Suppressor macrophage treated with lipopolysaccharide for 1 hour (primary cell): ENCODE measurements around the gene RASAL2.
"Not testable (repeated sequence)": the region's sequence is repeated elsewhere in the genome, so short reads cannot be mapped to it uniquely, and the experiment has no call there.

Source experiments
- DNase-seq, 3 donors: peaks; one replicate each; pipeline ENCODE4 v3.0.0-alpha.2; 2020 to 2022

The RASAL2 gene

DNA sequence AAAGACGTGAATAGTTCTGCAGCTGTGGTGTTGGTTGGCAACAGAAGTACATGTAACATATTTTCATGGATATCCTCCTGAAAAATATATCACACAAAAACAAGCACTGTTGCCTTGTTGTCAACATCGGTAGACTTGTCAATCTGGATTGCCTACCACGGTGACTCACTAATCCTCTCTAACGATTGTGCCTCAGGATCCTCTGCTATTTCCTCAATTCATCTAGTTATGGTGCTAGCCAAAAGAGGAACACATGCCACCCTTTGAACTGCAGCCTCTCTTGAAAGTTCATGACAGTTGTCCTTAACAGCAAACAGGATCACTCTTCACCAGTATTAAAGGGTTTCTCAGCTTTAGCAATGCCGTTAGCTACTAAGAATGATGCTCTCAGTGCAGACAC, 25.7 kb downstream of the RASAL2 start:
- DNase-seq = peak; percentile 77 to 88 (median 86)

DNA sequence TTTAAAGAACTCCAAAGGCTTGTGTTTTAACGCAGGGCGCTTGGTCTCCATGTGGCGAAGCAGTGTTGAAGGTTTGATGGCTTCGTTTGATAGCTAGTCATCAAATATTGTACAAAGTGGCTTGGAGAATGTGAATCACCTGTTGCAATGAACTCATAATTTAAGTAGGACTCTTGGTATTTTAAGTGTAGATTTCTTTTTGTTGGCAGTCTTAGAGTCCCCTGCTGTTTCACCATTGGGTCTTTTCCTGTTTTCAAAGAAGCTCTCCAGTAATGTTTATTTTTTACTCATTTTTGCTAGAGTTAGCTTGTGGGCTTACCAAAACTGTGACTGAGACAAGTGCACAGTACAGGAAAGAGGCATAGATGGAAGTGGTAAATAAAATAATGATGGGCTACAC, 26.2 kb downstream of the RASAL2 start:
- no peak for DNase-seq

DNA sequence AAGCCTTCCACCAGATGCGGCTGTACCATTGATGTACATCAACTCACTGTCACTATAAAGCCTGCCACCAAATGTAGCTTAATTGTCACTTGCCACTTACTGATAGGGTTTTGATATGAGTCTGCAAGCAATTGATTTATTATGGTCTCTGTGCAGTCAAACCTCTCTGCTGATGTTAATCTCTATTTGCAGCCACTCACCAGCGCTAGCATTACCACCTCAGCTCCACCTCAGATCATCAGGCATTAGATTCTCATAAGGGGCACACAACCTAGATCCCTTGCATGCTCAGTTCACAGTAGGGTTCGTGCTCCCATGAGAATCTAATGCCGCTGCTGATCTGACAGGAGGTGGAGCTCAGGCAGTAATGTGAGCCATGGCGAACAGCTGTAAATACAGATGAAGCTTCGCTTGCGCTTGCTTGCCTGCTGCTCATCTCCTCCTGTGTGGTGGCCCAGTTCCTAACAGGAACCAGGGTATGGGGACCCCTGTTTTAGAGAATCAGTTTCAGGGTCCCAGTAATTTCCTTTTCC, 26.7 kb downstream of the RASAL2 start:
- DNase-seq = not testable (repeated sequence)

DNA sequence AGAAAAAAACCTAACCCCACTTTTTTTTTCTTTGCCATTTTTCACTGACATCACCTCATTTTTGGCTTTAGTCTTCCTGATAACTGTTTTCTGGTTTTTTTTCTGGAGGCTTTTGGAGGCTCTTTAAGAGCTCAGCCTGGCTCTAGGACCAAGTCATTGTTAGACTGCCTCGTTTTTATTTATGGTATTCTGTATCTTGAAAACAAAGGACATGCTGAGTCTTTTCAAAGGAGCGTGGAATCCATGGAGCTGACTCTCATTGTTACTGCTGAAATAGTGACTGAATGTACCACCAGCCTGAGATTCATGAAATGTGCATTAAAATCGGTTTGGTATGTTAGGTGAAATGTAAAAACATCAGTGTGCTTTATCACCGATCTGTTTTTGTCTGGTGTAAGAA, 28.0 kb downstream of the RASAL2 start:
- no peak for DNase-seq

DNA sequence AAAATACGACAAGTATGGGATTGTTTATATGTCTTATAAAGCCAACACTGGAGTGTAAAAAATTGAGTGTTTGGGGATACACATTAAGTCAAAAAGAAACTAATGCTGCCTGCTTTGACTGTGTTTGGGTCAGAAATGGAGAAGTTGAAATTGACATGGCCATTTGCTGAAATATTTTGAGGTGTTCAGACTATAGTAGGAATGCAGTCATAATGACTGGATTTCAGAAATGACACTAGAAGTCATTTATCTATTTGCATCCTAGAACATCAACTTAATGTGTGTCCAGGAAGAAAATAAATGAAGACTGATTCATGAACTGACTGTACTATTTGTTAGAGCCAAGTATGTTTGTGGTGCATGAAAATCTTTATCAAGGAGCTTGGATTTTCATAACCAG, 28.4 kb downstream of the RASAL2 start:
- peak in 2 of 3 donors; percentile 56 to 76 for DNase-seq

DNA sequence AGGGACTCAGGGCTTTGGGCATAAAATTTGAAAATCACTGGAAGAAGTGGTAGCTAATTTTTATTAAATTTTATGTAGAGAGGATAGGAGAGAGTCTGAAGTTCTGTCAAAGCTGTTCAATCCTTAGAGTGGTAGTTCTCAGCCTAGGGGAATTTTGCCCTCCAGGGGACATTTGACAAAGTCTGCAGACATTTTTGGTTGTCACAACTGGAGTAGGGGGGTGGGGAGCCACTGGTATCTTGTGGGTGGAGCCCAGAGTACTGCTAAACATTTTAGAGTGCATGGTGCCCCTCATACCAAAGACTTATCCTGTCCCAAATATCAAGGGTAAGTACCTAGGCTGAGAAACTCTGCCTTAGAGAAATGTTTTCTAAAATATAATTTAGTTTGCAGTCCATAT, 30.2 kb downstream of the RASAL2 start:
- DNase-seq = no peak

DNA sequence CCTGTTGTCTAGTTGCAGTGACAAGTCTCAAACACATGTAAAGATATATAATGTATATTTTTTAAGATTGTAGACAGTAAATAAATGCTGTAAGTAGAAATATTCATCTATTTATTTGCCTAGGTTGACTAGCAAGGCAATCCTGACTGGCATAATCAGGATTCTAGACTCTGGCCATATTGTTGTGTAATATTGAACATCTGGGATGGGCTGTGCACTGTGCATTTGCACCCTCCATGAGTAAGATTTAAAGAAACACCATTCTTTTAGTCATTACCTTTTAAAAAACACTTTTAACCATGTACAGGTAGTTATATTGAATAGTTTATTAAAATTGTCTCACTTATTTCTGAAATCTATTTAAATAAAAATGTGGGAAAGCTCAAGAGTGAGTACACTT, 32.4 kb downstream of the RASAL2 start:
- DNase-seq = no peak

DNA sequence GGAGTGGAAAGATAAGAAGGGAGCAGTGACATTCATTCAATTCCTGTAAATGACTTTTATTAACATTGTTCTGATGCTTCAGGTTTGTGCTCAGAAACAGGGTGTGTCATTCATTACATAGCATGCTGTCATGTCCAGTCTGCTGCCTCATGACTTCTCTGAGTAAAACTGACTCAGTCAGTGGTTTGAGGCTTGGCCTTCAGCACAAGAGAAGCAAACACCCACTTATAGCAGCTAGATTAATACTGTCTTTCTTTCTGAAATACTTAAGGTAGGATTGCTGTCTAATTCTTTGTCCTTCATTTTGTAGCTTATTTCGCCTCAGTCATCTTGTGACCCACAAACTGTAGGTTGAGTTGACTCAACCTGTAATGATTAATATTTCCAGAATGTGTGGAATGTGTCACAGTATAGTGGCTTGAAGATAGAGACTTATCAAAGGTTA, 32.9 kb downstream of the RASAL2 start:
- DNase-seq = peak; percentile 85 to 97 (median 93)

DNA sequence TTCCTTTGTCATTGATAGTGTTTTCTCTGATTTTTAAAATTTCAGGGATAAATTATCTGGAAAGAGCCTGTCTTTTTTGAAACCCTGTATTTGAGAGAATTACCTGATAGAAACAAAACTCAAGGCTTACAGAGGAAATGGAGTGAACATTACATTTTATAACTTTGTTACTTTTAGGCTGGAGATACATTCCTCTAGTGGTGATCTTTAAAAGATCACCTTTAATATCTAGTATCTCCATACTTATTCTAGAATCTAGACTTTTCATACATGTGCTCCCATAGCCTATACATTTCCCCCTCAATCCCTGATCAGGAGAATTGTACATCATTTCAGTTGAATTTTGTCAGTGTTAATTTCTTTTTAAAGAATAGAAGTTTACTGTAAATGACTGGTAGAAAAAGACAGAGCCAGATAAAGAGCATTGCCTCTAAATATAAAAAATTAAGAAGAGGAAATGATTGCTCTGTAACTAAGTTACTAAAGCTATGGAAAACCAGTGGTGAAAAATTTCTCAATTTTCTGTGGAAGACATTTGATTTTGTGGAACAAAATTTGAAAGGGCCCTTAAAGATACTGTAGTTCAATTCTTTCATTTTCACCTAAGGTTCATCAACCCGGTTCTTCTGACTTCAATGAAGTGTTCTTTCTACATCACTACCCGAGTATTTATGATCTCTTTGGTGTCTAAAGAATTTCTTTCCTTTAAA, 33.7 kb downstream of the RASAL2 start:
- peak in 2 of 3 donors; percentile 28 to 42 for DNase-seq

DNA sequence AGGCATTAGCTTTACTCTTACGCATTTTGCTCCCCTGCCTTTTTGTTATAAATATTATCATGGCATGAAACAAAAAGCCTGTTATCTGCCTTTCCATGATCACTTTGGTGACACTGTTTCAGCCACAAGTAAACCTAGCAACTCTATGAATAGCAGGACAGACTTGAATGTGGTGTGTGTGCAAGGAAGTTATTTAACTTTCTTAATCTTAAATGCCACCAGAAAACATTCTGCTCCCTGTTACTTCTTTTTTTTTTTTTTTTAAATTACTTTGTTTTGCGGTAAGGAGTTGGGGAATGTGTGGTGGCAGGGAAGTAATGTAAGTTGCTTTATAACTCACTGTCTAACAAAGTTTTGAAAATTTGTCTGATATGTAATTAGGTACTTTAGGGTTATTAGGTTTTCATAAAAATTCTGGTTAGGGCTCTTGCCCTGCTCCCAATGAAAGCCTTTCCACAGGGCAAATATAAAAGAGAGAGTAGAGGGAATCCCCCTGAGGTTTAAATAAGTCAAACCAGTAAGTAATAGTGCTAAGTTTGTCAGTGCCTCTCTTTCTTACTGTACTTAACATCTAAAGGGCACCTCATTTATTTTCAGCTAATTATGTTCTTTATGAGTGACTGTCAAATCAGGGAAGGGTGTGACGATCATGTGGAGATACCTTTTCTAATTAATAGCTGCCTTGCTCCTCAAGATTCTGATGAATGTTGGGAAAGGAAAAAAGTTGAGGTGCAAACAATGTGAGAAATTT, 39.5 kb downstream of the RASAL2 start:
- no peak for DNase-seq

DNA sequence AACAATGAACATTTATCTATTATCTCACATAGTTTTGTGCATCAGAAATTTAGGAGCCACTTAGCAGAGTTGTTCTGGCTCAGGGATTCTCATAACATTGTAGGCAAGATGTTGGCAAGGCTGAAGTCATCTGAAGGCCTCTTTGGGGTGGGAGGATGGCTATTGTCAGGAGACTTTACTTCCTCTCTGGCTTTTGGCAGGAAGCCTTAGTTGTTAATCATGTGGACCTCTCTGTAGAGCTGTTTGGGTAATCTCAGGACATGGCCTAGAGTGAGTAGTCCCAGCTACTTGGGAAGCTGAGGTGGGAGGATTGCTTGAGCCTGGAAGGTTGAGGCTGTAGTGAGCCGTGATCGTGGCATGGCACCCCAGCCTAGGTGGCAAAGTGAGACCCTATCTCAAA, 40.2 kb downstream of the RASAL2 start:
- peak; percentile 89 to 96 (median 91) for DNase-seq

DNA sequence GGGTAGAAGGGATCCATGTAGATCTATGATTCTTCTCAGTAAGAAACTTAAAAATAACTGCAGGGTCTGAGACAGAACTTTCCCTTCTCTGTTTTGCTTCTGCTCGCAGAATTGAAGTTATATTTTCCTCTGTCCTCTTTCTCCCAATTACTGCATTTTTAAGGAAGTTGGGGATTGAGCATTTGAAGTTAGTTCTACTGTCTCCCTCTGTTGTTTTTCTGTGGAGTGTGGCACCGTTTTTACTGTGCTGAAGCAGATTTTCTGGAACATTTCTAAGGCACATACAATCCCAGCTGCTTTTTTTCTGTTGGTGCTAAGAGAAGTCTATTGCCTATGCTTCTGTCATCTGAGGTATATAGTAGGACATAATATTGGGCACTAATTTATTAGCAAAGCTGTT, 43.3 kb downstream of the RASAL2 start:
- peak; percentile 29 to 68 (median 64) for DNase-seq

DNA sequence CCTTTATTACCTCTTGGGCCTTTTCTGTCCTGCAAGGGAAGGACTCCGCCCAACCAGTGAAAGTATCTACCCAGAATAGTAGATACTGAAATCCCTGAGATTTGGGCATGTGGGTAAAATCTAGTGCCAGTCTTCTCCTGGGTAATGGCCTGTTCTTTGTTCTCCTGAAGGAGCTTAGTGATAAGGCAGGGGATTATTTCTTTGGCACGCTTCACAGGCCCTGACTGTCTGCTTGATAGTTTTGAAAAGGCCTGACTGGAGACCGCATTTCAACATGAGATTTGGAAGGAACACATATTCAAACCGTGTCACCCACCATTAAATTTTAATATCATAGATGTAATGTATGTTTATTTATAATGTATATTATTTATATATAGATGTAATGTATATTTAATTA, 48.9 kb downstream of the RASAL2 start:
- DNase-seq = no peak

DNA sequence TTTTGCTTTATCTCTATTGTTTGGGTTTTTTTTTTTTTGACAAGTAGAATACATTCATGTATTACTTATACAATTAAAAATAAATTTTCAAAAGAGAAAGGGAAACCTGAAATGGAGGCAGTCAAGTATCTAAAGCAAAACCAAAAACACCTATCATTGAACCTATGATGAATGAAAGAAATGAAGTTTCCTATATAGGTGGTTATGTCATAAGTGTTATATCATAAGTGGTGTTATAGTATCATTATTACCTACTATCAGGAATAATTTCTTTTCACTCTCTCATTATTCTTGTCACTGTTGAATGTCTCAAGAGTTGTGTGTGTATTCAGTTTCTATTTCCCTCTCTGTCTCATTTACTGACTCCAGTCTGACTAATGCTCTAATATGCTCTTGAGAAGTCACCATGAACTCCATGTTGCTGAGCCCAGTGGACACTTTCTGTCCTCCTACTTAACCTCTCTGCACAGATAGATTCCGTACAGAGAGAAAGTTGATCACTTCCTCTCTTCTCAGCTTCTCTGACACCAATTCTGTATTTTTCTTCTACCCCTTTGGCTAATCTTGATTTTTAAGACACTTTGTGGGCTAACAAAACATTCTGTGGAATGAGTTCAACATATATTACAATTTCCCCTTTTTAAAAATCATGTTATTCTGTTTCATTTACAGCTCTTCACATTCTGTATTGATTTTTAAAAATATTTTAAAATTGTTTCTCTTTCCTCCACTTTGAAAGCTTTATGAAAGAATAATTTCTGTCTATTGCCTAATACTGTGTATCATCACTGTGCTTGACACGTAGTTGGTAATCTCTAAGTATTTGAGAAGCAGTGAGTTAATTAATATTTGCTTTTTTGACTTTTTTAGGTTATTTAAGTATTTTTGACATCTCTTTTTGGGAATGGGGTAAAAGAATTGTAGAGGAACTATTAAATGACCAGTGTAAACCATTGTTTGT, 50.1 kb downstream of the RASAL2 start:
- peak; percentile 73 to 96 (median 87) for DNase-seq

DNA sequence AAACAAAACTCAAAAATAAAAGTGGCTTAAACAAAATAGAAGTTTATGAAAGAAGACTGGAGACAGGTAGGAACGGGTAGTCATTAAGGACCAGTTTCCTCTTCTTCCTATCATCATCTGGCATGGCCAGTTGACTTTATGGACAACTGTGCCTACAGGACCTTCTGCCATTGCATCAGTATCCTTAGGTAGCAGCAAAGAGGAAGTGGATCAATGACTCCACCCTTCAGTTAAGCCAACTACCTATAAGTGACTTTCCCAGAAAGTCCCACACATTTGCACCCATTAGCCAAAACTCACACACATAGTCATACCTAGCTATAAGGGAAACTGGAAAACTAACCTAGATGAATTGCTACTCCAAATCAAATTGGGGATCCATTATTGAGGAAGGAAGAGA, 51.7 kb downstream of the RASAL2 start:
- DNase-seq = no peak

DNA sequence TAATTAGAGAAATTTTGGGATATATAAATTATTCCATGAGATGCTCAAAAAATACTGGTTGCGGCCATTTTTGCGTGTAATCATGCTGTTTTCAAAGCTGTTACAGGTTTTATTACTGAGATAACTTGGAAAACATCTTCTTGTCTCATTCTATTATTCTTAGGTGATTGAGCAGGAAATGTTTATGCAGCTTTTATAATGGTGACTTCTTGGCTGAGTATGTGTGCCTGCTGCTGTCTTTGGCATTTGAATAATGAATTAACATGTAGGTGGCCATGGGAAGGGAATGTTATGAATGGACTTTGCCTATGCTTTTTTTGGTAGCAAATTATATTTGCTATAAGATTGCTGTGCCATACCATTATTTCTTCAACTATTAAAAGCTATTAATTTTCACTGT, 52.5 kb downstream of the RASAL2 start:
- DNase-seq = no peak

DNA sequence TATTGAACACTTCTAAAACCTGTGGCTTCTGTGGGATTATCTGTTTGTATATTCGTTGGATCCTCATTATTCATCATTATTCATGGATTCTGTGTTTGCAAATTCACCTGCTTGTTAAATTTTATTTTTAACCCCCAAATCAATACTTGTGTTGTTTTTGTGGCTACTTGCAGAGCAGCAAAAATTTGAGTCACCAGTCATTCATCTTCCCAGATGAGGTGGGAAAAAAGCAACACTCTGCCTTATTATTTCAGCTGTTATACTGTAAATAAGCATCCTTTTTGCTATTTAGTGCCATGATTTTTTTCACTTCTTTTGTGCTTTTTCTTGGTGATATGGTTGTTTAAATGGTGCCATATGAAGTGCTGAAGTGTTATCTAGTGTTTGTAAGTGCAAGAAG, 56.7 kb downstream of the RASAL2 start:
- no peak for DNase-seq

DNA sequence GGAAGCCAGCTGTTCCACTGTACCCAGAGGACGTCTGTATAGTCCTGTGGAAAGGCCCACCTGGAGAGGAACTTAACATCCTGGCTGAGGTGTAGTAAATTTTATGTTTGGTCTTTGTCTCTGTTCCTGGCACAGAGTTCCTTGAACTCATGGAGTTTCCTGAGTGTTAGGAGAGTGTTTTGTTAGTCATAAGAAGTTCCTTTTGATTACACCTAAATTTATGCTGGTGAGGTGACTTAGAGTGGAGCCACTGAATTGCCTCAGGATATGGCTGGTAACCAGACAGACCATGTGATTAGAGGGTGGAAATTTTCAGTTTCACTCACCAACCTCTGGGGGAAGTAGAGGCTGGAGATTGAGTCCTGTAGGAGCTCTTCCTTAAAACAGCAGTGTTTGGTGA, 57.9 kb downstream of the RASAL2 start:
- DNase-seq = peak; percentile 47 to 58 (median 49)

DNA sequence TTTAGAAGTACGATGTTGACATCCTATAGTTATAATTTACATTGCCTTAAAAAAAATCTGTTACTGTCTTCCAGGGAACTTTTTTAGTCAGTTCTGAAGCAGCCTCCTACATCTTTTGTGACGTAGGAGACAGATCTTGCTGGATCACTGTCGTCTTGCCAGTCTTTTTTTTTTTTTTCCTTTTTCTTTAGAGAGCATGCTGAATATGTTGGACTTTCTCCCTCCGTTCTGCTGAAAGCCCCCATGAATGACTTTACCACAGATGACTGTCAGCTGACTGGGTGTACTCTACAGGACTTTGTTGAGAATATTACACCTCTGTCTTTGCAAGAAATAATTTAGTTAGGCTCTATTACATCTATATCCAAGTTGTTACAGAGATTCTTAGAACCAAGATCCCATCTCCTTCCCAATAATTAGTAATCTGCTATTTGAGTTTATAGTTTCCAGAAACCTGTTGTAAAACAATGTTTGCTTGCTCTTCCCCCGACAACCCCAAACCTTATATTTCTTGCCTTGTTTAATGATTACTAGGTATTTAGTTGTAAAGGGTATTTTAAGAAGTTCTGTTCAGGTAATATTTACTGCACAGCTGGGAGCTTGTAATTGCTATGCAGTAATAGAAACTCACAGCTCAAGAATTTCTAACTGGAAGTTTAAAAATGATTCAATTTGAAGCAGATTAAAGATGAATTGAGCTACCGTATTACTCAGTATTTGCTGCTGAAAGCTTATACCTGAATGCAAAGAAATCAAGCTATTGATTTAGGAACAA, 61.8 kb downstream of the RASAL2 start:
- DNase-seq = no peak

DNA sequence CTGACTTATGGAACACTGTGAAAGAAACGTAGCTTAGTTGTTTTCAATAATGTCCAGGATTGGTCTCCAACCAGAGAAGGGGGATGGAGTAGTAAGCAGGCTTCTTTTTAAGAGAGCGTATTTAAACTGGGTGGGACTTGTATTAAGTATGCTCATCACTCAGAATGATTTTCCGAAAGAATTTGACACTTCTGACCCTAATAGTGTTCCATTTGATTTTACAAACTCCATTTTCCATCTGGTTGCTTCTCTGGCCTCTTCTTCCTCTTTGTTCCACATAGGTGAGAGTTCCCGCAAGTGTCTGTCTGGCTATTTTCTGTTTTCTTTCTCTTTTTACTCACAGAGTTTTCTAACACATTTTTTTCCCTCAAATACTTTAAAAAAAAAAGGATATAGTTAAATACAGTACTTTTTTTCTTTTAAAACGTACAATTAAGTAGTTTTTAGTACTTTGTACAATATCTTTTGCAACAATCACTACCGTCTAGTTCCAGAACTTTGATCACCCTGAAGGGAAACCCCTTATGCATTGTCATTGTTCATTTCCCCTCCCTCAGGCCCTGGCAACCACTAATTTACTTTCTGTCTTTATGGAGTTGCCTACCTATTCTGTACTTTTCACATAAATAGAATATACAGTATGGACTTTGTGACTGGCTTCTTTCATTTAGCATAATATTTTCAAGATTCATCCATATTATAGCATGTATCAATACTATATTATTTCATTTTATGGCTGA, 67.0 kb downstream of the RASAL2 start:
- DNase-seq = peak; percentile 12 to 28 (median 24)

DNA sequence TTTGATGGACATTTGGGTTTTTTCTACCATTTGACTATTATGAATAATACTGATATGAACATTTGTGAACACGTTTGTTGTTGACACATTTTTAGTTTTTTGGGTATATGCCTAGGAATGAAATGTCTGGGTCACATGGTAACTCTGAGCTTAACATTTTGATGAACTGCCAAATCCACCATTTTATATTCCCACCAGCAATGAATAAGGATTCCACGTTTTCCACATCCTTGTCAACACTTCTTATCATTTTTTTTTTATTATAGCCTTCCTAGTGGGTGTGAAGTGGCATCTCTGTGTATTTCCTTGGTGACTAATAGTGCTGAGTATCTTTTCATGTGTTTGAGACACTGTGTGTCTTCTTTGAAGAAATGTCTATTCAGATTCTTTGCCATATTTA, 67.6 kb downstream of the RASAL2 start:
- DNase-seq = no peak
